ENCODE measurements around the gene IPPK.

Gene IPPK

GRCh38 chr9:92611621-92612285 is 58.2 kb downstream of the IPPK start:
- no peak overlapping the region for H3K27ac ChIP-seq (ENCODE audit: low read depth in 2 of 2, low read length in 2 of 2)
- no peaks in the 10 kb centered on the region for H3K9me3 ChIP-seq (ENCODE audit: control insufficient read depth in 2 of 2, low read length in 2 of 2)
- H3K9ac ChIP-seq (ENCODE audit: low read depth in 1 of 2, low read length in 2 of 2), result no peak overlapping the region
- no peak overlapping the region for H3K4me3 ChIP-seq (ENCODE audit: low read length in 2 of 2)
- peaks cover 2 to 8% of the 10 kb centered on the region in 2 donors for H3K4me1 ChIP-seq (ENCODE audit: control insufficient read depth in 2 of 2, insufficient read depth in 2 of 2, low read length in 2 of 2)
- H3K36me3 ChIP-seq (ENCODE audit: control insufficient read depth in 2 of 2, insufficient read depth in 2 of 2, low read length in 2 of 2), result peaks cover 25 to 27% of the 10 kb centered on the region in 2 donors
- no peaks in the 10 kb centered on the region for H3K27me3 ChIP-seq (ENCODE audit: control insufficient read depth in 2 of 2, insufficient read depth in 2 of 2, low read length in 2 of 2)

- Histone ChIP-seq H3K4me3 (ENCODE audit: low read length in 2 of 2) (no peak overlapping the region), H3K4me1 (ENCODE audit: control insufficient read depth in 2 of 2, insufficient read depth in 2 of 2, low read length in 2 of 2) (peaks cover 2 to 8% of the 10 kb centered on the region in 2 donors), H3K36me3 (ENCODE audit: control insufficient read depth in 2 of 2, insufficient read depth in 2 of 2, low read length in 2 of 2) (peaks cover 24% of the 10 kb centered on the region in 2 donors), H3K27me3 (ENCODE audit: control insufficient read depth in 2 of 2, insufficient read depth in 2 of 2, low read length in 2 of 2) (no peaks in the 10 kb centered on the region), H3K9me3 (ENCODE audit: control insufficient read depth in 2 of 2, low read length in 2 of 2) (no peaks in the 10 kb centered on the region), H3K9ac (ENCODE audit: low read depth in 1 of 2, low read length in 2 of 2) (peak overlapping the region in 1 of 2 donors; percentile 6), H3K27ac (ENCODE audit: low read depth in 2 of 2, low read length in 2 of 2) (peak overlapping the region; percentile 56 to 68)
These were observed 59.2 kb downstream of the IPPK start for GRCh38 chr9:92610470-92611420.

DNA sequence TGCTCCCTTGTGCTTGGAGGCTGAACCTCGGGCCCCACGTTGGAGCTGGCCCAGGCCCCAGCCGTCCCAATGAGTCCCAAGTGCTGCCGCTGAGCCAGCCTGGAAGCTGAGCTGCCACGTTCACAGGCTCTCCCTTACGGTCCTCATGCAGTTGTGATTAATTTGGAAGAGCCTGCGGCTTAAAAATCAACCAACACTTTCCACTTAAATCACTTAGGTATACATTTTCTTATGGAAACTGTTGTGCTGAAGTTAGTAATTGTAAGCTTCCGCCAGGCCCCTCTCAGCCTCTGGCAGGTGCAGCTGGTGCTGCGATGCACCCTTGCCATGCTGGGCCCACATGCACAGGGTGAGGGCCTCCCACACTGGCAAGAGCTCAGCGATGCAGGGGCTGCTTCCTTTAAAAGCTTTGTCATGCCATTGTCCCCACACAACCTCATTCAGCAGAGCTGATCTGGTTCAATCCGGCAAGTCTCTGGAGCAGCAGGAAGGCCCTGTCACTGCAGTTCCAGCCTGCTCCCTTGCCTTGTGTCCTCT is 61.0 kb downstream of the IPPK start:
- no peak overlapping the region for H3K4me3 ChIP-seq (ENCODE audit: low read length in 2 of 2)
- peaks cover 16 to 17% of the 10 kb centered on the region in 2 donors for H3K36me3 ChIP-seq (ENCODE audit: control insufficient read depth in 2 of 2, insufficient read depth in 2 of 2, low read length in 2 of 2)
- no peaks in the 10 kb centered on the region for H3K27me3 ChIP-seq (ENCODE audit: control insufficient read depth in 2 of 2, insufficient read depth in 2 of 2, low read length in 2 of 2)
- H3K4me1 ChIP-seq (ENCODE audit: control insufficient read depth in 2 of 2, insufficient read depth in 2 of 2, low read length in 2 of 2), result peaks cover 2 to 8% of the 10 kb centered on the region in 2 donors
- no peak overlapping the region for H3K9ac ChIP-seq (ENCODE audit: low read depth in 1 of 2, low read length in 2 of 2)
- H3K9me3 ChIP-seq (ENCODE audit: control insufficient read depth in 2 of 2, low read length in 2 of 2), result no peaks in the 10 kb centered on the region
- H3K27ac ChIP-seq (ENCODE audit: low read depth in 2 of 2, low read length in 2 of 2), result peak overlapping the region; percentile 18 to 38

DNA sequence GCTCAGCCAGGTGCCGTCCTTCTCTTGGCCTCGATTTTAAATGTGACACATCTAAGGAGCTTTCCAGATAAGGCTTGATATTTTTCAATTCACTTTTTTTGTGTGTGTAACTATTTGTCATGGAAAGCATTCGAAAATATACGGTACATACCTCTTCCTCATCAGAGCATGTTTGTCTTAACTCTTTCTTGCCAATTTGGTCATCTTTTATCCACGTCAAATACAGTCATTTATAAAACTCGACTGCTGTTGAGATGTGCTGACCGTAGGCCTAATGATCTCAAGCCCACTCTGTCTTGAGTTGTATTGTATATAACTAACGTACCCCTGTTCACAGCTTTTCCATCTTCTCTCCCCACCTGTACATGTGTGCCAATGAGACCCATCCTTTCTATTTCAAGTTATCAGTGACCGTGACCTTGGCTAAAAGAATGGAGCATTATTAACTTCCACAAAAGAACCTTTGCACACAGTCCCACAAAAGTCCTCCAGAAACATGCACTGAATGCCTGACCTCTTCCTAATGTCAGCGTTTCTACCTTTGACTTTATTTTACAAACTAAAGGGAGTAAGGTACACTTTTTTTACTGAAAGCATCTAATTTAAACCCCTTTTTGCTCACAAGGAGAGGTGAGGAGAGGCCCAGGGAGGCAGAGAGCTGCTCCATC is 61.6 kb downstream of the IPPK start:
- peaks cover 13% of the 10 kb centered on the region in 2 donors for H3K36me3 ChIP-seq (ENCODE audit: control insufficient read depth in 2 of 2, insufficient read depth in 2 of 2, low read length in 2 of 2)
- H3K27ac ChIP-seq (ENCODE audit: low read depth in 2 of 2, low read length in 2 of 2), result peak overlapping the region in 1 of 2 donors; percentile 38
- H3K4me1 ChIP-seq (ENCODE audit: control insufficient read depth in 2 of 2, insufficient read depth in 2 of 2, low read length in 2 of 2), result peaks cover 2 to 8% of the 10 kb centered on the region in 2 donors
- H3K27me3 ChIP-seq (ENCODE audit: control insufficient read depth in 2 of 2, insufficient read depth in 2 of 2, low read length in 2 of 2), result no peaks in the 10 kb centered on the region
- H3K9me3 ChIP-seq (ENCODE audit: control insufficient read depth in 2 of 2, low read length in 2 of 2), result no peaks in the 10 kb centered on the region
- no peak overlapping the region for H3K9ac ChIP-seq (ENCODE audit: low read depth in 1 of 2, low read length in 2 of 2)
- no peak overlapping the region for H3K4me3 ChIP-seq (ENCODE audit: low read length in 2 of 2)

DNA sequence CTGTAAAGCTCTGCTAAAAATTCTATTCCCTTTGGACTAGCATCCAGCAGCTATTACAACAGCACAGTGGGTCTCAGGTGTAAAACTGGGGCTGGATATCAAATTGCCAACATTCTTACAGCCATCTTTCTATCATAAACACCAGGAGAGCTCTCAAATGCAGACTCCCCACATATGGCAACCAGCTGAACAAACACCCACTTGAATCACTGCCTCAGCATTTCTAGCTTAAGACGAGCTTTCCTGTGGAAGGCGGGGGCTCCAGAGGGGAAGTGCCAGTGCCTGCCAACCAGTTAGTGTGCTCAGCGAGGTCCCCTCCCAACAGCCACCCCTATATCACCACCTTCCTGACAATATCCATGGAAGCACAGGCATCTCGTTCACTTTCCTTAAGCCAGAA is 62.2 kb downstream of the IPPK start:
- Histone ChIP-seq H3K4me1 (ENCODE audit: control insufficient read depth in 2 of 2, insufficient read depth in 2 of 2, low read length in 2 of 2) (peaks cover 2 to 8% of the 10 kb centered on the region in 2 donors), H3K36me3 (ENCODE audit: control insufficient read depth in 2 of 2, insufficient read depth in 2 of 2, low read length in 2 of 2) (peaks cover 7 to 8% of the 10 kb centered on the region in 2 donors), H3K27me3 (ENCODE audit: control insufficient read depth in 2 of 2, insufficient read depth in 2 of 2, low read length in 2 of 2) (no peaks in the 10 kb centered on the region), H3K9ac (ENCODE audit: low read depth in 1 of 2, low read length in 2 of 2) (no peak overlapping the region), H3K27ac (ENCODE audit: low read depth in 2 of 2, low read length in 2 of 2) (no peak overlapping the region), H3K4me3 (ENCODE audit: low read length in 2 of 2) (no peak overlapping the region), H3K9me3 (ENCODE audit: control insufficient read depth in 2 of 2, low read length in 2 of 2) (no peaks in the 10 kb centered on the region)

DNA sequence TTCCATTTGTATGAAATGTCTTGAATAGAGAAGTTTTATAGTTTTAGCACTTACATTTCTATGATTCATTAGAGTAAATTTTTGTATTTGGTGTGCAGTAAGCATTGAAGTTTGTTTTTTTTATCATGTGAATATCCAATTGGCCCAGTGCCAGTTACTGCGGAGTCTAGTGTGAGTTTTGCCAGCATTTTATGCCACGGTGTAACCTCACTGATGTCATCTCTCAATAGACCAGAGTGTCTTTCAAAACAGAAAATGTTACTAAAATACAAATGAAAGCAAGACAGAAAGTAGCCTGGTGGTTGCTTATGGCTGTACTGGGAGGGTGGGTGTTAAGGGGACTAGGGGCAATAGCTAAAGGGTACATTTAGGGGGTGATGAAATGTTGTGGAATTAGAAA is 62.8 kb downstream of the IPPK start:
- H3K27me3 ChIP-seq (ENCODE audit: control insufficient read depth in 2 of 2, insufficient read depth in 2 of 2, low read length in 2 of 2), result no peaks in the 10 kb centered on the region
- no peak overlapping the region for H3K27ac ChIP-seq (ENCODE audit: low read depth in 2 of 2, low read length in 2 of 2)
- H3K4me3 ChIP-seq (ENCODE audit: low read length in 2 of 2), result no peak overlapping the region
- H3K9ac ChIP-seq (ENCODE audit: low read depth in 1 of 2, low read length in 2 of 2), result no peak overlapping the region
- no peaks in the 10 kb centered on the region for H3K9me3 ChIP-seq (ENCODE audit: control insufficient read depth in 2 of 2, low read length in 2 of 2)
- peaks cover 2 to 8% of the 10 kb centered on the region in 2 donors for H3K4me1 ChIP-seq (ENCODE audit: control insufficient read depth in 2 of 2, insufficient read depth in 2 of 2, low read length in 2 of 2)
- H3K36me3 ChIP-seq (ENCODE audit: control insufficient read depth in 2 of 2, insufficient read depth in 2 of 2, low read length in 2 of 2), result peaks cover 2 to 6% of the 10 kb centered on the region in 2 donors

GRCh38 chr9:92605224-92605623 is 64.7 kb downstream of the IPPK start:
- no peaks in the 10 kb centered on the region for H3K36me3 ChIP-seq (ENCODE audit: control insufficient read depth in 2 of 2, insufficient read depth in 2 of 2, low read length in 2 of 2)
- peaks cover 2 to 6% of the 10 kb centered on the region in 2 donors for H3K4me1 ChIP-seq (ENCODE audit: control insufficient read depth in 2 of 2, insufficient read depth in 2 of 2, low read length in 2 of 2)
- H3K9ac ChIP-seq (ENCODE audit: low read depth in 1 of 2, low read length in 2 of 2), result no peak overlapping the region
- H3K9me3 ChIP-seq (ENCODE audit: control insufficient read depth in 2 of 2, low read length in 2 of 2), result no peaks in the 10 kb centered on the region
- H3K4me3 ChIP-seq (ENCODE audit: low read length in 2 of 2), result no peak overlapping the region
- H3K27me3 ChIP-seq (ENCODE audit: control insufficient read depth in 2 of 2, insufficient read depth in 2 of 2, low read length in 2 of 2), result no peaks in the 10 kb centered on the region
- no peak overlapping the region for H3K27ac ChIP-seq (ENCODE audit: low read depth in 2 of 2, low read length in 2 of 2)

DNA sequence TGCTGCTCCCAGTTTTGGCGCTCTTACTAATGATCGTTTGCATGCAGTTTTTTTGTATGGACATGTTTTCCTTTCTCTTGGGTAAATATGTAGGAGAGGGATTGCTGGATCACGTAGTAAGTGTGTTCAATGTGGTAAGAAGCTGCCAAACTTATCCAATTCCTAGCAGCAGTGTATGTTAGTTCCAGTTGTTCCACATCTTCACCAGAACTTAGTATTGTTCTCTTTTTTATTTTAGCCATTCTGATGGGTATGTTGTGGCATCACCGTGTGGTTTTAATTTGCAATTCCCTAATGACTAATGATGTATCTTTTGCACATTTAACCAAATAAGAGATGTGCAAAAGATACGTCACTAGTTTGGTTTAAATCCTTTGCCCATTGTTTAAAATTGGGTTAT is 65.9 kb downstream of the IPPK start:
- H3K36me3 ChIP-seq (ENCODE audit: control insufficient read depth in 2 of 2, insufficient read depth in 2 of 2, low read length in 2 of 2), result no peaks in the 10 kb centered on the region
- H3K4me1 ChIP-seq (ENCODE audit: control insufficient read depth in 2 of 2, insufficient read depth in 2 of 2, low read length in 2 of 2), result peaks cover 0 to 2% of the 10 kb centered on the region in 2 donors
- no peaks in the 10 kb centered on the region for H3K9me3 ChIP-seq (ENCODE audit: control insufficient read depth in 2 of 2, low read length in 2 of 2)
- H3K27ac ChIP-seq (ENCODE audit: low read depth in 2 of 2, low read length in 2 of 2), result no peak overlapping the region
- no peak overlapping the region for H3K4me3 ChIP-seq (ENCODE audit: low read length in 2 of 2)
- no peak overlapping the region for H3K9ac ChIP-seq (ENCODE audit: low read depth in 1 of 2, low read length in 2 of 2)
- H3K27me3 ChIP-seq (ENCODE audit: control insufficient read depth in 2 of 2, insufficient read depth in 2 of 2, low read length in 2 of 2), result no peaks in the 10 kb centered on the region

DNA sequence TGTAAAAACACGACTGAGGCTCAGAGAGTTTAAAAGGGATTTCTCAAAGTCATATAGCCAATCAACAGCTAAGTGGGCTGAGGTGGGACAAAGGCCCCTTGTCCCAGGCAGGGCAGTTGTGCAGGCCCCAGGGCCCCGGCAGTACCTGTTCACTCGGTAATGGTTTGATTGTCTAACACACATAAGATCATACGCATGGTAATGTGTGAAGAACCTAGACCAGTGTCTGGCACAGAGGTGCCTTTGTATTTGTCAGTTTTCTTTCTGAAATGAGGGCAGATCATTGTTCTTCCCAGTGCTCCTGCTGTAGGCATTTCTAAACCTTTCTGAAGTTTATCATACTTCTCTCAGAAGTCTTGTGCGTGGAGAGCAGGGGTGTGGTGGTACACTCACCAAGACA is 66.8 kb downstream of the IPPK start:
- Histone ChIP-seq H3K27me3 (ENCODE audit: control insufficient read depth in 2 of 2, insufficient read depth in 2 of 2, low read length in 2 of 2) (no peaks in the 10 kb centered on the region), H3K27ac (ENCODE audit: low read depth in 2 of 2, low read length in 2 of 2) (no peak overlapping the region), H3K9ac (ENCODE audit: low read depth in 1 of 2, low read length in 2 of 2) (no peak overlapping the region), H3K36me3 (ENCODE audit: control insufficient read depth in 2 of 2, insufficient read depth in 2 of 2, low read length in 2 of 2) (no peaks in the 10 kb centered on the region), H3K9me3 (ENCODE audit: control insufficient read depth in 2 of 2, low read length in 2 of 2) (no peaks in the 10 kb centered on the region), H3K4me1 (ENCODE audit: control insufficient read depth in 2 of 2, insufficient read depth in 2 of 2, low read length in 2 of 2) (no peaks in the 10 kb centered on the region), H3K4me3 (ENCODE audit: low read length in 2 of 2) (no peak overlapping the region)

Data from mucosa of rectum (tissue), 2 donors.